K562 (cell line): ENCODE measurements around the gene FAM177B. TPM values are rescaled to one million over a fixed set of nuclear protein-coding genes. Genes with fewer than 3 reads are reported as not detected.

Experiments used
- E2F3 ChIP-seq: fragments of 250-450 bp; sonication (Bioruptor Pico); IDR thresholded peaks from 2 replicates; pipeline ENCODE4 v1.4.0; 2020; ENCODE audit warnings: mild to moderate bottlenecking
- FOXA3 ChIP-seq, 2 experiments: fragments of 450-650 bp in 1 of 2; sonication (generic) in 1 of 2; formaldehyde crosslinking; IDR thresholded peaks in 1 of 2; conservative IDR thresholded peaks in 1 of 2; 2 replicates each; pipeline versions ENCODE4 v1.4.0 to v1.8.0; 2020 to 2022; ENCODE audit warnings: mild to moderate bottlenecking in 2 of 2, missing genetic modification reagents in 1 of 2
- HES1 ChIP-seq: fragments of 450-650 bp; IDR thresholded peaks from 2 replicates; pipeline ENCODE4 v1.6.1; 2016; ENCODE audit warnings: low read depth, mild to moderate bottlenecking, moderate library complexity
- HEY1 ChIP-seq: fragments of 250-450 bp; sonication (Bioruptor Pico); IDR thresholded peaks from 2 replicates; pipeline ENCODE4 v1.5.0; 2020; ENCODE audit warnings: mild to moderate bottlenecking, moderate library complexity, borderline replicate concordance
- HIVEP1 ChIP-seq: fragments of 250-450 bp; sonication (Bioruptor Pico); IDR thresholded peaks from 2 replicates; pipeline ENCODE4 v1.4.0; 2020; ENCODE audit warnings: mild to moderate bottlenecking
- HMBOX1 ChIP-seq: sonication (generic); IDR thresholded peaks from 2 replicates; pipeline ENCODE4 v1.6.1; 2016
- JUND ChIP-seq, 2 experiments: IDR thresholded peaks; 2 replicates in 1 of 2; 3 replicates in 1 of 2; pipeline ENCODE4 v1.6.1; 2011; ENCODE audit warnings: borderline replicate concordance in 2 of 2, low read depth in 2 of 2, low read length in 2 of 2, improper control_type of control experiment in 1 of 2, missing biosample characterization in 1 of 2, missing genetic modification characterization in 1 of 2, missing genetic modification reagents in 1 of 2
- KDM4B ChIP-seq, 2 experiments: fragments of 450-650 bp in 1 of 2; sonication (generic) in 1 of 2; IDR thresholded peaks; 2 replicates each; pipeline ENCODE4 v1.6.1; 2016 to 2017; ENCODE audit warnings: borderline replicate concordance in 2 of 2, antibody characterized with exemption in 1 of 2, low read depth in 1 of 2, mild to moderate bottlenecking in 1 of 2
- MAFK ChIP-seq: IDR thresholded peaks from 2 replicates; pipeline ENCODE4 v1.6.1; 2011; ENCODE audit warnings: low read length, improper control_type of control experiment
- NKRF ChIP-seq: fragments of 450-650 bp; IDR thresholded peaks from 2 replicates; pipeline ENCODE4 v1.6.1; 2016; ENCODE audit warnings: borderline replicate concordance
- NONO ChIP-seq, 2 experiments: fragments of 200-400 bp in 1 of 2; fragments of 450-650 bp in 1 of 2; formaldehyde crosslinking in 1 of 2; IDR thresholded peaks; 2 replicates each; pipeline ENCODE4 v1.6.1; 2017; ENCODE audit warnings: low read depth in 2 of 2, mild to moderate bottlenecking in 2 of 2, moderate library complexity in 2 of 2, low read length in 1 of 2
- NR0B1 ChIP-seq: fragments of 450-650 bp; IDR thresholded peaks from one replicate; pipeline ENCODE4 v1.6.1; 2018; ENCODE audit warnings: mild to moderate bottlenecking, moderate library complexity; ENCODE audit not compliant: partially characterized antibody
- NRF1 ChIP-seq, 2 experiments: fragments of 450-650 bp; IDR thresholded peaks in 1 of 2; conservative IDR thresholded peaks in 1 of 2; 2 replicates each; pipeline ENCODE4 v1.6.1; 2014; ENCODE audit warnings: mild to moderate bottlenecking in 2 of 2
- PCBP1 ChIP-seq: fragments of 200-400 bp; formaldehyde crosslinking; IDR thresholded peaks from 2 replicates; pipeline ENCODE4 v1.6.1; 2018; ENCODE audit warnings: mild to moderate bottlenecking, low read depth, low read length; ENCODE audit not compliant: poor library complexity, severe bottlenecking
- PTTG1 ChIP-seq: fragments of 450-650 bp; IDR thresholded peaks from 2 replicates; pipeline ENCODE4 v1.6.1; 2016; ENCODE audit warnings: low read depth, mild to moderate bottlenecking, missing genetic modification characterization, missing compliant biosample characterization
- SMC3 ChIP-seq: conservative IDR thresholded peaks from 2 replicates; pipeline ENCODE4 v1.6.1; 2011; ENCODE audit warnings: low read depth, low read length, improper control_type of control experiment; ENCODE audit not compliant: insufficient read depth
- TCF3 ChIP-seq: sonication (generic); formaldehyde crosslinking; IDR thresholded peaks from 2 replicates; pipeline ENCODE4 v1.4.0; 2020; ENCODE audit warnings: mild to moderate bottlenecking, missing genetic modification reagents
- ZNF57 ChIP-seq: fragments of 450-650 bp; formaldehyde crosslinking; IDR thresholded peaks from 2 replicates; pipeline ENCODE4 v1.4.0; 2020; ENCODE audit warnings: mild to moderate bottlenecking, moderate library complexity
- ZSCAN29 ChIP-seq: fragments of 450-650 bp; IDR thresholded peaks from 2 replicates; pipeline ENCODE4 v1.6.1; 2017
- polyA plus RNA-seq, 8 experiments: library from polyadenylated mRNA; depleted of rRNA in 4 of 8; stranded (reverse) in 5 of 8; unstranded in 3 of 8; fragments of >200 nt; fragmentation: Nextera tagmentation in 2 of 8; fragmentation: Illumina TruSeq in 1 of 8; extraction: Ambion mirVana in 2 of 8; extraction: Trizol in 1 of 8; gene quantifications; 2 replicates each; pipeline versions ENCODE4 v1.2.1 to v1.2.3, GENCODE V29; 2011 to 2014; ENCODE audit warnings: inconsistent platforms in 1 of 8, missing spikeins in 1 of 8
- total RNA-seq, 7 experiments: library from RNA; depleted of rRNA in 6 of 7; stranded (reverse); fragments of >200 nt in 6 of 7; fragmentation: Illumina TruSeq in 2 of 7; extraction: Trizol in 2 of 7; gene quantifications; 2 replicates each; pipeline versions ENCODE4 v1.2.1 to v1.2.3, GENCODE V29; 2011 to 2021; ENCODE audit warnings: low replicate concordance in 1 of 7

The FAM177B gene
- total and polyA plus RNA-seq, 9 of the 15 experiments (the other 6 are each of a cell fraction or from before 2014, with no cell fraction given): not detected

- peak; percentile 100 for TF ChIP-seq HES1
- TF ChIP-seq ZSCAN29: peak; percentile 41; the same call in 1 of the 2 replicates
- TF ChIP-seq TCF3 (CRISPR knock-in tag): peak; percentile 91
- TF ChIP-seq E2F3: no peak
- TF ChIP-seq HIVEP1: no peak
- 0 out of 2 replicates have a peak, but pooled peaks have one; percentile 34 for TF ChIP-seq JUND (IDR thresholded peaks at IDR 0.05; ENCODE audit: borderline replicate concordance, low read depth, low read length)
- no peak; the same call in 2 of the 3 replicates for TF ChIP-seq JUND (tag; IDR thresholded peaks at IDR 0.05; ENCODE audit: borderline replicate concordance, low read depth, low read length)
- no peak for TF ChIP-seq FOXA3 (CRISPR knock-in tag; conservative IDR thresholded peaks at IDR 0.05 in 1 of 2, IDR thresholded peaks at IDR 0.05 in 1 of 2)
- TF ChIP-seq MAFK: no peak
- peak; percentile 59; the same call in 1 of the 2 replicates for TF ChIP-seq HMBOX1
- TF ChIP-seq HEY1: peak; percentile 85; the same call in 1 of the 2 replicates
- peak in 1 of 2 experiments; percentile 59 for TF ChIP-seq NRF1 (conservative IDR thresholded peaks at IDR 0.05 in 1 of 2, IDR thresholded peaks at IDR 0.05 in 1 of 2)
- no peak for TF ChIP-seq PCBP1
- TF ChIP-seq SMC3: no peak
- TF ChIP-seq NONO (IDR thresholded peaks at IDR 0.05; ENCODE audit: low read depth in 2 of 2, low read length in 1 of 2): no peak
- TF ChIP-seq NR0B1: no peak
- TF ChIP-seq PTTG1: no peak
- TF ChIP-seq NKRF: no peak
- TF ChIP-seq KDM4B (IDR thresholded peaks at IDR 0.05; ENCODE audit: borderline replicate concordance in 2 of 2, low read depth in 1 of 2): 0 out of 4 replicates have a peak, but pooled peaks of 1 of the 2 experiments have one; percentile 11
- TF ChIP-seq ZNF57 (CRISPR knock-in tag): no peak
Measured at GRCh38 chr1:222711319-222712252, 25.4 kb upstream of the FAM177B start (continued).
